GM21717 (cell line): ENCODE data around the gene DGKB.
"Not testable (repeated sequence)": the region's sequence is repeated elsewhere in the genome, so short reads cannot be mapped to it uniquely, and the experiment has no call there.

Source experiments
- ATAC-seq: cut with Tn5 transposase; IDR thresholded peaks from one replicate; pipeline ENCODE4 v1.9.1; 2021; ENCODE audit warnings: mild to moderate bottlenecking, moderate library complexity; ENCODE audit not compliant: unreplicated experiment

Gene DGKB

DNA sequence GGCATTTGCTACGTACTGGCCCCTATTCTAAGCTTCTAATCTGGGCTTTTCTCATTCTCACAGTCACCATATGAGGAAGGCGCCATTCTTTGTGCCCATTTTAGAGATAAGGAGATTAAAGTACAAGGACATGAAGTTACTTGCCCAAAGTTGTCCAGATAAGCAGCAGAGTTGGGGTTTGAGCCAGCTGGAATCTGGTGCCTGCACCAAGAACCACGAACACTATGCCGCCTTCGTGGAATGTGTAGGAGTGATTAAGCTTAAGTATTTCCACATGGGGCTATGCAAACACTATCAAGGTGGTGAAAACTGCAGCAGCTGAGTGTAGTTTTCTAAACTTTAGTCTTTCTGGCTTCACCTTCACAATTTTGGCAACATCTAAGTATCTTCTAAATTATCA is 570.4 kb downstream of the DGKB start:
- ATAC-seq, result no peak

DNA sequence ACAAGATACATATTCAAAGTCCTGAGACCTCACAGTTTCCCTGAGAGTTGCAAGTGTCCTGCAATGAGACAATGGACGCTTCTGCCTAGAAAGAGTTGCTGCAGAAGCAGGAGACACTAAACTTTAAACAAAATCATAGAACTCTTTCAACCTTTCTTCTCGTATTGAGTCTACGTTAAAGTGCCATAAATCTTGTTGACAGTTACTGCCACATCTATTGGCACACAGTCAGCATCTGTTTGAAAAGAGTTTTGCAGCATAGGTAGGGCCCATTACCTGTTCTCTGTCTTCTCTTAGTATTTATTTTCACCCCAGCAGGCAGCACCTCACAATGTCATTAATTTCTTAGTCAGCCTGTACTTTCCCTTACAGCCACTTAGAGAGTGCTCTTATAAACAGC is 577.8 kb downstream of the DGKB start:
- ATAC-seq, result no peak

DNA sequence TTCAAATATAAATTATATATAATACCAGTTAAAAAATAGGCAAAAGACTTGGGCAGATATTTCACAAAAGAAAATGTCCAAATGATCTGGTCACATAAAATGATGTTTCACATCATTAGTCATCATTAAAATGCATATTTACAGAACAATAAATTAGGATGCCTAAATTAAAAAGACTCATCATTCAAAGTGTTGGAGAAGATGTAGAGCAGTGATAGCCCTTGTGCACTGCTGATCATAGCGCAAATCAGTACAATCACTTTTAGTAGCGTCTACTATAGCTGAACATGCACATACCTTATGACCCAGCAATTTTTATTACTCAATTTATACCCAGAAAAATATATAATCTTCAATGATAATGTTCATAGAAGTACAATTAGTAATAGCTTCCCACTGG is 579.8 kb downstream of the DGKB start:
- ATAC-seq, result no peak

DNA sequence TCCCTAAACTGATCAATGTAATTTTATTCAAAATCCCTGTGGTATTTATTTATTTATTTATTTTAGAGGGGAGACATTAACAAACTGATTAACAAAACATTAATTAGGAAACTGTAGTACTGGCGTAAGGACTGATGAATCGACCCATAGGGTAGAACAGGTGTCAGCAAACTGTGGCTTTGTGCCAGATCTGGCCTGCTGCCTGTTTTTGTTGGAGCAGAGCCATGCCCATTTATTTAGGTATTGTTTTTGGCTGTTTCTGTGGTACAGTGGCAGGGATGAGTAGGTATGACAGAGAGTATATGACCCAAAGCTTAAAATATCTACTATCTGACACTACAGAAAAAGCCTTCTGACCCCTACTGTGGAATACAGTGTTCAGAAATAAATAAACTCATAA is 580.6 kb downstream of the DGKB start:
- no peak for ATAC-seq

DNA sequence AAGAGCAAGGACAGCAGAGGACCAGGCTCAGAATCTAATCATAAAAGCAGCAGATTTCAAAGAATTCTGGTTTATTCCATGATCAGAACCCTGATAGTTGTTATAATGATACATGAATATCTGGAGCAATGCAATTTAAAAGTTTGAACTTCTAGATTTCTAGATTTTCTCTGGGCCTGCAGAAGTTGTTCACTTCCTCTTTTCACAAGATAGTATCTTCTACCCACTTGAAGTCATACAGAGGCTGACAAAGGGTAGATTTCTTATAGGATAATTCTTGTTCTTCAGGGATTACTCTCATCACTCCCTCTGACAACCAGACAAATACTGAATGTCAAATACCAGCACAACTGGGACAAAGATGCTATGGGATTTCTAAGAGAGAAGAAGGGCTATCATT is 593.1 kb downstream of the DGKB start:
- no peak for ATAC-seq

DNA sequence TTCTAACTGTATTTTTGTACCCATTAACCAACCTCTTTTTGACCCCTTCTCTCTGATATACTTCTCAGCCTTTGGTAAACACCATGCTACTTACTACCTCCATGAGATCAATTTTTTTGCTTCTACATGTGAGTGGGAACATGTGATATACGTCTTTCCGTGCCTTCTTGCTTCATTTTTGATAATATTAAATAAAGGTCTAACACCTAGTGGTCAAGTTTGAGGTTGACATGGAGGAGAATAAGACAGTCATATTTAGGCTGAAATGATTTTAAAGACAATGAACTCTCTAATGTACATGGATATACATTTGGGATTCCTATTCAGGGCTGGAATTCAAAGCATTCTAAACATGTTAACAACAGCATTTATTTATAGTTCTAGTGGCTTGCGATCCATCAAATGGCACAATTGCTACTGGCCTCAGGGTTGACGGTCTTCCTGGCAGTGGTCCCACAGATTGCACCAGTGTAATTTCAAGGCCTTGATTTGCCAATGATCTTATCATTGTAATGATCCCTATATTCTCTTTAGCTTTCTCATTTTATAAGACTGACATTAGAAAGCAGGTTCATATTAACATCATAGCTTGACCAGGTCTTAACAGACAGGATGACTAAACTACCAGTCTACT is 597.2 kb downstream of the DGKB start:
- ATAC-seq, result no peak

DNA sequence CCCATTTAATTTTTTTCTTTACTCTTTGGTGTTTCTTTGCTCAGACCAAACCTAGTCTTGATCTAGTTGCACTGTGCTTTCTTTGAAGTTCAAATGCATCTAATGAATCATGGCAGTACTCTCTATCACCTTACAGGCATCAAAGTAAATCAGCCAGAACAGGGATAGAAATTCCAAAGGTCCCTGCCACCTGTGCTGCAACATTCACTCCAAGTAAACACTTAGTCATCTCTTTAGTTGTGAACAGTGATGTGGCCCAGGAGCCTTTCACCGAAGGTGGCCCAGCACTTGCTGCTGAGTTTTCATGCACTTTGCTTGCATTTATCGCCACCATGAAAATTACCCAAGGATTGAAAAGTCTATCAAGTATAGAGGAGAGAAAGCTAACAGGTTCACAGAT is 599.0 kb downstream of the DGKB start:
- ATAC-seq, result no peak

DNA sequence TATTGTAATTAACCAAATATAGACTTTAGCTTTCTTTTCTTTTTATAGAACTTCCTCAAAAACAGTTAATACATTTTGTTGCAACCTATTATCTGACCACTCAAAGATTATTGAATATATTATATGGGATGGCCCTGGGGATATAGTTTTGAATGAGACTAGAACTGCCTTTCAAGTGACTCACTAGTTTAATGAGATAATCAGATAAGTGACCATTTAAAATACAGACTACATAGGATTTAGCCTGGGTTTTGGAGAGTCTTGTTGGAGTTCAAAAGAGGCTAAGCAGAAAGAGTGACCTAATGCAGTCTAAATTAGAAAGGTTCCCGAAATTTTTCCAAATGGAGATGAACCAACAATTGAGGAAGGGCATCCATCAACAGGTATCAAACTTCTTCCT is 607.9 kb downstream of the DGKB start:
- no peak for ATAC-seq

DNA sequence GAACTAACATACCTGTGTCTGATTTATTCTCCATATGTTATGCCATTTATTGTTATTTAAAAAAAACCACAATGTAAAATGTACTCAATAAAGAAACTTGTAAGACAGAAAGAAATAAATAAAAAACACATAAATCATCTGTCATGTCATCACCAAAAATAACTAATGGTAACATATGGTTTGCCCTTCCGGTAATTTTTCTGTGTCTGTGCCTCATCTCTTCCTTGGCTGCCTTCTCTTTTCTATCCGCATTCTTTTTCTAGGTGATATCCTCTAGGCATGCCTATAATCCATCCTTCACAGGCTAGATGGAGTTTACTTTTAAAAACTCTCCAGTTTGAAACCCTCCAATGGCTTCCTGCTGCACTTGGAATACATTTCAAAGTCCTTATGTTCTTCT is 609.1 kb downstream of the DGKB start:
- ATAC-seq, result no peak

DNA sequence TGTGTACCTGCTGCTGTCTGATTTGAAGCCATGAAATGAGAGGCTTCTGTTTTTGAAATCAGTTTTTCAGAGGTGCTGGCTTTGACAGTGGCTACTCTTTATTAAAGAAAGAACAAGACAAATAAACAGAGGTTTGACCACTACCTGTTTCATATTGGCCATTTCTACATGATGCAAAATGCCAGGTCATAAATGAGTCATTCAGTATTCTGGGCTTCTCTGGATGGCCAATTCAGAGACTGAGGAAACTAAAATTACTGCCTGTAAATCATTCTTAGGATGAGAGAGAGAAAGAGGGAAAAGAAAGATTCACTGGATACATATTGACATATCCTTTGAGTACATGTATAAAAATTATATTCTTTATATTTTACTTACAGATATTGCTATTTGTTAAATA is 609.8 kb downstream of the DGKB start:
- ATAC-seq, result no peak

DNA sequence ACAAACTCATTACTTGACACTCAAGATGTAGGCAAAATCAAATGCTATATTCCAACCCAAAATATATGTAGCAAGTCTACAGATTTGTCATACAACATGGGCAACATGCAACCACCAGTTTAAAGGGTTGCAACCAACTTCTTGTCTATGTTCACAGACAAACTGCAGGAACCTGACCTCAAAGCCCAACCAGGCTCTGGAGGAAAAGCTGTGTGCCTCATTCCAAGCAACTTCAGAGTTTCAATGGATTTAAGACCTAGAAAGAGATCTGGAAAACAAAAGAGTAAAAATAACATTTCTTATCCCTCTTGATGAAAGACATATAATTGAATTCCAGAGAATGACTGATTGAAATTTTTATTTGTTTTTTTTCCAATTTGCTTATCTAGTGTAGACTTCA is 612.6 kb downstream of the DGKB start:
- no peak for ATAC-seq

DNA sequence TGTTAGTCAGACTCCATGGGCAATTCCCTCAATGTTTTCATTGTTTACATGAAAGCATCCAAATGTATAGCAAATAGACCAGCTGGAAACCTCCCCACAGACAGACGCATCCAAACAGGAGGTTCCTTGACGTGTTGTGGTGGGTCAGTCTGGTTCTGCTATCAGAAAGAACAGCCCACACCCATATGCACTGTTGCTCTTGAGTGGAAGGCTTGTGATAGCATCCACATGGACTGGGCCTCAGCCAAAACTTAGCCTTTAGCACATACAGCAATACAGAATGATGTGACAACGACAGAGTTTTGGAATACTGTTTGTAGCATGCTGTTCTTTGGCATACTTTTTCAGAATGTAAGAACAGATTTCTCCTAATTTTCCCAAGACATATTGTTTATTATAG is 613.9 kb downstream of the DGKB start:
- no peak for ATAC-seq

DNA sequence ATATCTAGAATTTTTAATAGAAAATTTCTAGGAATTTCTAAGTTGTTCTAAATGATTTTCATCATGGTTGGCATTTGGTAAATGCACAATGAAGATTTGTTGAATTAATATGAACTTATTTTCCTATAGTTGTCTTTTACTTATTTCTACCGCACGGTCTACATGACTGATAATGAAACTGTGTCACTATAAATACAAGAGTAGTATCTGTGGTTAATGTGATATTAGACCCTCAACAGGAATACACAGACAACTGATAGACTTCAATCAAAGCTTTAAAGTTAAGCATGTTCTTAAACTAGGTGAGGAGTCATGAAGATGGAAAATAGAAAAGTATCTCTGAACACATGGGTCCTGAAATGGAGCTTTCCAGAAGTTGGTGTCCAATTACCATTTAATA is 615.2 kb downstream of the DGKB start:
- no peak for ATAC-seq

DNA sequence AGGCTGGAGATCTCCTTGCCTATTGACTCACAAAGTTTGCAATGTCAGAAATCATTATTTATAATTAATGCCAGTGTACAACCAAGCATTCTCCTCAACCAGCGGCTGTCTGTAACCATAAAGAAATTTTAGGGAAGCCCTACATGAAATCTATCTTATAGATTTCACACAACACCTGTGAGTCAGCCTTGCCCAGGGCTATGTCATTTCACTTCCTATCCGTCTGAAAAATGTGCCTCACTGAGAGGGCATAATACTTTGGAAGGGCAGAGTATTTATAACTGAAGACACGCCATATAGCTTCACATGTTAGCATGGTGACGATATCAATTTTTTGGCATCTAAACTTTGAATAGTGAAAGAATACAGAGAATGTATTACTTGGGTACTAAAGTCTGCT is 616.5 kb downstream of the DGKB start:
- ATAC-seq, result no peak

DNA sequence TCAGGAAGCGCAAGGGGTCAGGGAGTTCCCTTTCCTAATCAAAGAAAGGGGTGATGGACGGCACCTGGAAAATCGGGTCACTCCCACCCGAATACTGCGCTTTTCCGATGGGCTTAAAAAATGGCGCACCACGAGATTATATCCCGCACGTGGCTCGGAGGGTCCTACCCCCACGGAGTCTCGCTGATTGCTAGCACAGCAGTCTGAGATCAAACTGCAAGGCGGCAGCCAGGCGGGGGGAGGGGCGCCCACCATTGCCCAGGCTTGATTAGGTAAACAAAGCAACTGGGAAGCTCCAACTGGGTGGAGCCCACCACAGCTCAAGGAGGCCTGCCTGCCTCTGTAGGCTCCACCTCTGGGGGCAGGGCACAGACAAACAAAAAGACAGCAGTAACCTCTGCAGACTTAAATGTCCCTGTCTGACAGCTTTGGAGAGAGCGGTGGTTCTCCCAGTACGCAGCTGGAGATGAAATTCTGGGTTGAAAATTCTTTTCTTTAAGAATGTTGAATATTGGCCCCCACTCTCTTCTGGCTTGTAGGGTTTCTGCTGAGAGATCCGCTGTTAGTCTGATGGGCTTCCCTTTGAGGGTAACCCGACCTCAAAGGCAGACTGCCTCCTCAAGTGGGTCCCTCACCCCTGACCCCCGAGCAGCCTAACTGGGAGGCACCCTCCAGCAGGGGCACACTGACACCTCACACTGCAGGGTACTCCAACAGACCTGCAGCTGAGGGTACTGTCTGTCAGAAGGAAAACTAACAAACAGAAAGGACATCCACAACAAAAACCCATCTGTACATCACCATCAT is 623.3 kb downstream of the DGKB start:
- ATAC-seq, result not testable (repeated sequence)

DNA sequence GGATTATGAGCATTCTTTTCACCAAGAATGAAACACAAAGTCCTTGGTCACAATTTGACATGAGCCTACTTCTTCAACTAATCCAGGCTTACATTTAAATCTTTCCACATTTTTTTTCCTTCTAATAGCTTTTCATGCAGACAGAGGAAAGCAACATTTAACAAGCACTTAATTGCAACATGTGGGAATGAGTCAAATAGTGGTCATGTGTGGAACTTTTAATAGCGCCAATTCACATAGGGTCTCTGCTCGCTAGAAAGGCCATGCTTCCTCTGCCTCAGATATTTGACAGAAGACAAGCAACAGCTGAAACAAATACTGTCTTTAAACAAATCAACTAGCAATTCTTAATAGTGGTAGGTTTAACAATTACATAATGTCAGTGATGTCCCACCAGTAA is 627.2 kb downstream of the DGKB start:
- ATAC-seq, result no peak

DNA sequence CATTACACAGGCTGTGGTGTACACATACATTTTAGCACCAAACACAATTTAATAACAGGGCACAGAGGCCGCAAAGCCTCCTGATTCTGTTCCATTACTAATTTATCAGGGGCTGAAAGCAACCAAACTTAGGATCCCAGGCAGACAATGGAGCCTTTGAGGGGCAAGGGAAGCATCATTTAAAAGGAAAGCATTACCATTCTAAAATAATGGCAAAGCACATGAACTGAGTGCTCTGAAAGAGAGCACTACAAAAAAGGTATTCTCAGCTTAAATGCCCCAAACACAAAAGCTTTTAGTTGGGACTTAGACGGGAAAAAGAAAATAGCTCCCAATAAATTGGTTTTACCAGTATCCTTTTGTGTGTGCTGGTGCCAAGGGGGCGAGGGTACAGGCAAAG is 631.1 kb downstream of the DGKB start:
- no peak for ATAC-seq

DNA sequence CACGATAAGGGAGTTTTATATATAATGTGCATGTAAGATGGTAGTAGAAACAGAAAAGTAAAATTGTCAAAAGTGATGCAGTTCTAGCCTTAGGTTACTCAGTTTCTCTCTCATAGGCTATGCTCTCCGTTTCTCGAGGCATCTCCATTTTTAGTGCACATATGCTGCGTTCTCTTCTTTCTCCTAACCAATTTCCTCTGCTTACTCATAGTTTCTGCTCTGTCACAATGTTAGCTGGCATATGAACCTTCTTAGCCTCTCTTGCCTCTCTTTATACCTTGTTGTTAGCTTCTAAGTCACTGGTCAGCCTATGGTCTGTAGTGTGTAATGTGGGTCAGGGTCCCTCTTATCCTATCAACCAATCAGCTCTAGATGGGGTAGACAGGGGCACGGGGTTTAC is 632.5 kb downstream of the DGKB start:
- ATAC-seq, result no peak

DNA sequence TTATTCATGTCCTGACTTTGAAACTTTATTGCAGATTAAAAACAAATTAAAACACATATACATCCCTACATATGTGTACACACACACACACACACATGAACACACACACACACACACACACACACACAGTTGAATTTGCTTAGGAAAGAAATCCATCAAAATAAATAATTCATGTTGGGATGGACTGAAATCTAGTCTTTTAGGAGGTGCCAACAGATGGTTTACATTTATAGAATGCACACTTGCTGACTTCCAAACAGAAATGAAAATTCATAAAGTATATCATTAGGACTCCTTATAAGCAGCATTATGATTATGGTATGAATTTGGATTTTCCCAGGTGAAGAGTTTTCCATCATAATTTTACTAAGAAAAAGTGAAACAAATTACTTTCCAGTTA is 642.5 kb downstream of the DGKB start:
- no peak for ATAC-seq

DNA sequence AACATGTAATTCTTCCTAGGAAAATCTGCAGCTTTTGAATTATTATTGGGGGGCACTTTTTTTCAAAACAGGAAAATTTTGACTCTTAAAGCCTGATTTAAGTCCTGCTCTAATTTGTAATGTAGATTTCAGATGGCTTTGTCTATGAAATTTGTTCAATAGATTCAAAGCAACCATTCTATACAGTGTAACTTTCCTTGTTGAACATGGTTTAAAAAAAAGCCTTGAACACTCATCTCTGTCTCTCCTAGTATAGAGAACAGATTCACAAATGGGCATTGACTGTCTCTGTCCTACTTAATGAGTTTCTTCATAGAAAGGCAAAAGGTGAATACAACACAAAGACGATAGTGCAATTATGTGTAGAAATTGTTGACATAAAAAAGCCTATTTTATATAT is 643.7 kb downstream of the DGKB start:
- no peak for ATAC-seq

DNA sequence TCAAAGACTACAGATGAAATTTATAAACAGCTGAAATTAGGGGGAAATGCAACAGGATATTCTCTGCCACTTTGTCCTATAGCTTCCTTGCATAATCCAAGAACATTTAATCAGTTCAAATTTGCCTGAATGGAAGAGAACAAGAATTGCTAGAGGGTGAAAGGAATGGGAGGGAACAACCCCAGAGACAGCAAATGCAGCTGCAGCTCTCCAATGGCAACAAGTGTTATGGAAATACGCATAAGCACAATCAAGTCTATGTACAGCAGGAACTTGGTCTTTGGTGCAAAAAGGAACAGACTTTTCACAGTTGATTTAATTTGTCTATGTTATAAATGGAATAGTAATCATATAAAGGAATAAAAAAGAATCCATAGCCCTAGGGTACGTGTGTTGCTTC is 644.1 kb downstream of the DGKB start:
- no peak for ATAC-seq

DNA sequence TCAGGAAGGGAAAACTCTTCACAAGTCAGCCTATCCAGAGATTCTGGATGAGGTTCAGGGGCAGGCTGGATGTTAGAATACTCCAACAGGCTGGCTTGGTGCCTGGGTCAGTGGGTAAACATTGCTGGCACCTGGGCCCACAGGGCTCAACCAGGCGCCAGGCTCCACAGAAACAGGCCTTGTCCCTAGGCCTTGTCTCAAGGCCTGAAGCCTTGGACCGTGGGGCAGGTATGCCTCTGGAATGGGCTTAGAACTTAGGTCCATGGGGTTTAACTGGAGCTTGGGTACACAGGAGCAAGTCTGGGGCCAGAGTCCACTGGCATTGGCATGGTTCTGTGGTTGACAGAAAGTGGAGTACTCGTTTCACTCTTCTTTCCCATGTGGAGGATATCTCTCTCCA is 650.1 kb downstream of the DGKB start:
- ATAC-seq, result no peak

DNA sequence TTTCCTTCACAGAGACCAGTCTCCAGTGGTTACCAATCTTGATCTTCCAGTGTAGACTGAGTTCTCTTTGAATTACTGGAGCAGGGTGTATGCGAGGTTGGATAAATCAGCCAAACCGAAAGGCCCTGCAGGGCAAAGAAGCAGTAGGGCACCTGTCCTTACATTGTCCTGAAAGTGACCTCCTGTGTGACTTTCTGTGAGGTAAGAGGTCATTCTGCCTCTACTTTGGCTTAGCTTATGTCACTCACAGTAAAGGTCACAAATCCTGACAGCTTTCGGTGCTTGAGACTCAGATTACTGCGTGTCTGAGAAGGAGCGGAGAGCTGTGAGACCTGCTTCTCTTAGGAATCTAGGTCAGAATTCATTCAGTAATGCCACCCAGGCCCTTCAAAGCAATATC is 660.4 kb downstream of the DGKB start:
- no peak for ATAC-seq
